ENCODE data around the gene PTPRN2.
A peak's percentile ranks its signal among the peaks of the same experiment; 100 is the strongest.

PTPRN2 gene

DNA sequence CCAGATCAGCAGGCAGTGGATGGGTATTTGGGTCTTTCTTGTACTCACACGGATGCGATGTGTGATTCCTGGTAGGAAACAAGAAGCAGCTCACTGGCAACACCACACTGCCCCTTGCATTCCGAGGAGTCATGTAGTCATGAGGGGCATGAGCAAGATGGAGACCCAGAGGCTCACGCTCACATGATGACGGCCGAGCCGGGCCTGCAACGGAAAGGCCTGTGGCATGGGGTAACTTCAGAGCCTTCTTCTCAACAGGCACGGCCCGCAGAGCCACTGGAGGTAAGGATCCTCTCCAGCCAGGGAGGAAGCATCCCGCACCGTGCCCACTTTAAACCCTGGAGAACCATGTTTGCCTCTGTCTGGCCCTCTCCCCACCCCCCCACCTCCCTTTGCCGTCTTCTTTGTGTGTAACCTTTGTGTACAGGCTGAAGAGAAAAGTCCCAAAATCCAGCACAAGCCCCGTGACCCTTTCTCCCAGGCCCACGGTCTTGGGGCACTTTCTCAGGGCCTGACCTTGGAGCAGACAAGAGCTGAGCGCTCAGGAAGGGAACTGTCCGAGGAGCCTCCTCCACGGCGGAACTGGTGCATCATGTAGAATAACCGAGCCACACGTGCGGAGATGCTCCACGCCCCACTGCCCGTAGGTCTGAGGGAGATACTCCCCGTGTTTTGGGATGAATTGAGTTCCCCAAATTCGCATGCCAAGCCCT lies 734.4 kb downstream of the PTPRN2 start:
- Histone ChIP-seq H3K9ac (no peak overlapping the region), H3K4me1 (no peaks in the 10 kb centered on the region), H2AFZ (no peak overlapping the region), H3K36me3 (ENCODE audit: control insufficient read depth, insufficient read depth, low read length) (no peaks in the 10 kb centered on the region), H3K79me2 (no peaks in the 10 kb centered on the region), H3K27me3 (ENCODE audit: control insufficient read depth, insufficient read depth, low read length) (no peaks in the 10 kb centered on the region), H3K9me3 (ENCODE audit: control insufficient read depth, low read length) (no peaks in the 10 kb centered on the region), H3K4me2 (ENCODE audit: low read length) (no peak overlapping the region), H3K27ac (no peak overlapping the region), H3K4me3 (ENCODE audit: low read depth, low read length) (no peak overlapping the region)
- TF ChIP-seq, protein P1, sequence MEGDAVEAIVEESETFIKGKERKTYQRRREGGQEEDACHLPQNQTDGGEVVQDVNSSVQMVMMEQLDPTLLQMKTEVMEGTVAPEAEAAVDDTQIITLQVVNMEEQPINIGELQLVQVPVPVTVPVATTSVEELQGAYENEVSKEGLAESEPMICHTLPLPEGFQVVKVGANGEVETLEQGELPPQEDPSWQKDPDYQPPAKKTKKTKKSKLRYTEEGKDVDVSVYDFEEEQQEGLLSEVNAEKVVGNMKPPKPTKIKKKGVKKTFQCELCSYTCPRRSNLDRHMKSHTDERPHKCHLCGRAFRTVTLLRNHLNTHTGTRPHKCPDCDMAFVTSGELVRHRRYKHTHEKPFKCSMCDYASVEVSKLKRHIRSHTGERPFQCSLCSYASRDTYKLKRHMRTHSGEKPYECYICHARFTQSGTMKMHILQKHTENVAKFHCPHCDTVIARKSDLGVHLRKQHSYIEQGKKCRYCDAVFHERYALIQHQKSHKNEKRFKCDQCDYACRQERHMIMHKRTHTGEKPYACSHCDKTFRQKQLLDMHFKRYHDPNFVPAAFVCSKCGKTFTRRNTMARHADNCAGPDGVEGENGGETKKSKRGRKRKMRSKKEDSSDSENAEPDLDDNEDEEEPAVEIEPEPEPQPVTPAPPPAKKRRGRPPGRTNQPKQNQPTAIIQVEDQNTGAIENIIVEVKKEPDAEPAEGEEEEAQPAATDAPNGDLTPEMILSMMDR (IDR thresholded peaks at IDR 0.05), result no peak

DNA sequence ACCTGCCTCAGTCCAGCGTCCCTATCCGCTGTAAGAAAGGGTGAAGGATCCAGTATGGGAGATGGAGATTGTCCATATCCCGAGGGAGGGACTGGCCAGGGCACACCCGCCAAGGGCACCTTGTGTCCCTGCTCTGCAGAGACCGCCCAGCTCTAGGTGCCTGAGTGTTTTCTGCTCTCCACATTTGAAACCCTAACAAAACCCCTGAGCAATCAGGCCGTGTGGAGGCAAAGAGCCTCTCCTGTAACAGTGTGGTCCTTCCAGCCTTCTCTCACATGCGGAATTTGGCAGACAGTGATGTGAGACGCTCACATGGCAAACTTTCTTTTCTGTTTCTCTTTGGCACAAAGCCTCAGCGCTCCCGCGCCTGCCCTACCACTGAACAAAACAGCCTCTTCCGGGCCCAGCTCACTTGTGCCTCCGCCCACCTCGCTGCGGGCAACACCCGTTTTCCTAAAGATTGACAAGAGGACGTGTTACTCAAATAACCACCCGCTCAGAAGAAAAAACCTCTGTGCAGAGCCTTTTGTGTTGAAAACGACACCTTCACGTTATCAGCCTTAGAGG lies 736.0 kb downstream of the PTPRN2 start:
- no peaks in the 10 kb centered on the region for H3K36me3 ChIP-seq (ENCODE audit: control insufficient read depth, insufficient read depth, low read length)
- no peak overlapping the region for H3K4me3 ChIP-seq (ENCODE audit: low read depth, low read length)
- H3K27me3 ChIP-seq (ENCODE audit: control insufficient read depth, insufficient read depth, low read length), result no peaks in the 10 kb centered on the region
- H2AFZ ChIP-seq, result no peak overlapping the region
- H3K79me2 ChIP-seq, result no peaks in the 10 kb centered on the region
- H3K9me3 ChIP-seq (ENCODE audit: control insufficient read depth, low read length), result no peaks in the 10 kb centered on the region
- H3K4me1 ChIP-seq, result no peaks in the 10 kb centered on the region
- no peak overlapping the region for H3K27ac ChIP-seq
- H3K9ac ChIP-seq, result no peak overlapping the region
- TF ChIP-seq, protein P1 (IDR thresholded peaks at IDR 0.05), result no peak
- peak overlapping the region; percentile 62 for H3K4me2 ChIP-seq (ENCODE audit: low read length)

GRCh38 chr7:157850481-157851444 lies 736.9 kb downstream of the PTPRN2 start:
- Histone ChIP-seq H3K4me1 (no peaks in the 10 kb centered on the region), H2AFZ (no peak overlapping the region), H3K27ac (no peak overlapping the region), H3K79me2 (no peaks in the 10 kb centered on the region), H3K36me3 (ENCODE audit: control insufficient read depth, insufficient read depth, low read length) (no peaks in the 10 kb centered on the region), H3K4me3 (ENCODE audit: low read depth, low read length) (no peak overlapping the region), H3K9me3 (ENCODE audit: control insufficient read depth, low read length) (no peaks in the 10 kb centered on the region), H3K9ac (no peak overlapping the region), H3K27me3 (ENCODE audit: control insufficient read depth, insufficient read depth, low read length) (no peaks in the 10 kb centered on the region), H3K4me2 (ENCODE audit: low read length) (no peak overlapping the region)
- TF ChIP-seq, protein P1 (IDR thresholded peaks at IDR 0.05), result no peak

- Histone ChIP-seq H3K9ac (no peak overlapping the region), H3K27me3 (ENCODE audit: control insufficient read depth, insufficient read depth, low read length) (no peaks in the 10 kb centered on the region), H3K4me2 (ENCODE audit: low read length) (no peak overlapping the region), H3K27ac (no peak overlapping the region), H3K79me2 (no peaks in the 10 kb centered on the region), H3K4me1 (no peaks in the 10 kb centered on the region), H3K9me3 (ENCODE audit: control insufficient read depth, low read length) (no peaks in the 10 kb centered on the region), H2AFZ (no peak overlapping the region), H3K36me3 (ENCODE audit: control insufficient read depth, insufficient read depth, low read length) (no peaks in the 10 kb centered on the region), H3K4me3 (ENCODE audit: low read depth, low read length) (no peak overlapping the region)
- TF ChIP-seq, protein P1 (IDR thresholded peaks at IDR 0.05), result no peak
Observed at GRCh38 chr7:157849726-157850125, 737.9 kb downstream of the PTPRN2 start.

All from parathyroid adenoma (tissue), 2 donors.